ENCODE data around the gene PRR30.
"Not testable (repeated sequence)": the region's sequence is repeated elsewhere in the genome, so short reads cannot be mapped to it uniquely, and the experiment has no call there.

PRR30 gene

DNA sequence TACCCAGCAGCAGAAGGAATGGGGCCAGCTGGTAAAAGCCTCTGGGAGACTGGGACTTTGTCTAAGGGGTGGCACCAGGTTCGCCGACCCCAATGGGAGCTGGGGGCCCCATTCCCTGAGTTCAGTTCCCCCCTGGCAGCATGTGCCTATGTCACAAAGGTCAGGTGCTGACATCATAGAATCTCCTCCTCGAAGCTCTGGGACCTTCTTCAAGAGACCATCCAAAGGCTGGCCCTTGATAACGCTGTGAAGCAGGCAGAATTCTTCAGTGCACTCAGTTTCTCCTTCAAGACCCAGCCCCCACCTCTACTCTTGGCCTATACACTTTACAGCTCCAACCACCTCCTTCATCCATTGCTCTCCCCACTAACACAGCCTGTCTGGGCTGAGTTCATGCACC is at the start of gene PRR30:
Gene PRR30, minus strand, starts transcription at position 101 of the 400 bp plus-strand sequence. CDS start 1,081 bp downstream, outside the sequence.
- no peak for DNase-seq (ENCODE audit: low read depth)

- DNase-seq (ENCODE audit: low read depth) = no peak
Observed at GRCh38 chr2:27186613-27187345, 47.6 kb upstream of the PRR30 start.

DNA sequence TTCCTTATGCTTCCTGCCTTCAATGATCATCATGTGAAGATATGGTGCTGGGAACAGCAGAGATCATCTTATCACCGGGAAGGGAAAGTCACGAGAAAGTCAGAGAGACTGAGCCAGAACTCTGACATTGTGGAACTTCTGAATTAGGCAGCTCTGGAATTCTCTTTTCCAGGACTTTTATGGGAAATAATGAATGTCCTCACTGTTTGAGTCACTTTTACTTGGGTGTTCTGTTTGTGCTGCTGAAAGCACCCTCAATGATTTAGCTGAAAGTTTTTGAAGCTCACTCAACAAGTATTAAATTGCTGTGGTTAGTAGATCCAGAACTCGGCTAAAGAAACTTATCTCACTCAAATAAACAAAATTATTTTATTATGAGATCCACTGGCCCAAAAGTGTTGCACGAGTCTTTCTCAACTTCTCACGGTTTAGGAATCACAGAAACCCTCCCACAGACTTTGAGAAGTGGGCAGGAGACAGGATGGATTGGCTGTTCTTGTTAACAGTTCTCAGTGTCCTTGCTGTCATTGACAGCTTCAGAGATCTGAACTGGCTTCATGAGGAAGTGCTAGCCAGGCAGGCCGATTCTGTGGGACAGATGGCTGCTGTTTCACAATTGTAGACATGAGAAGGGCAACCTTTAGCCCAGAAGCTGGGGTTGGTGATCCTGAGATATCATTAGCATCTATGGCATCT is 46.3 kb upstream of the PRR30 start:
- no peak for DNase-seq (ENCODE audit: low read depth)

GRCh38 chr2:27184115-27184514 is 44.9 kb upstream of the PRR30 start:
- DNase-seq (ENCODE audit: low read depth) = no peak

DNA sequence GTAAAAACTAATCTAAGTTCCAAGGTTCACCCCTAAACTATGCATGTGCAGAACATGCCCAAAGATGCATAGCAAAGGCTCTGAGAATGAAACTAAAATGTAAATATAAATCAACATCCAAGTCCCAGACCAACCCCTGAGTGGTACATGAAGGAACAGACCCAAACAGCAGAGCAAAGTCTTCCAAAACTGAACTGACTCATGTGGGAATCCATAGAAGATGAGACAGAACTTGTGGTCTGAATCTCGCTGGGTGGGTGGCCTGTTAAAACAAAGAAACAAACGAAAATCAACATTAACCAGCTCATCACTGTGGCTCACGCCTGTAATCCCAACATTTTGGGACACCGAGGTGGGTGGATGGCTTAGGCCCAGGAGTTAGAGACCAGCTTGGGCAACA is 43.1 kb upstream of the PRR30 start:
- DNase-seq (ENCODE audit: low read depth) = no peak

DNA sequence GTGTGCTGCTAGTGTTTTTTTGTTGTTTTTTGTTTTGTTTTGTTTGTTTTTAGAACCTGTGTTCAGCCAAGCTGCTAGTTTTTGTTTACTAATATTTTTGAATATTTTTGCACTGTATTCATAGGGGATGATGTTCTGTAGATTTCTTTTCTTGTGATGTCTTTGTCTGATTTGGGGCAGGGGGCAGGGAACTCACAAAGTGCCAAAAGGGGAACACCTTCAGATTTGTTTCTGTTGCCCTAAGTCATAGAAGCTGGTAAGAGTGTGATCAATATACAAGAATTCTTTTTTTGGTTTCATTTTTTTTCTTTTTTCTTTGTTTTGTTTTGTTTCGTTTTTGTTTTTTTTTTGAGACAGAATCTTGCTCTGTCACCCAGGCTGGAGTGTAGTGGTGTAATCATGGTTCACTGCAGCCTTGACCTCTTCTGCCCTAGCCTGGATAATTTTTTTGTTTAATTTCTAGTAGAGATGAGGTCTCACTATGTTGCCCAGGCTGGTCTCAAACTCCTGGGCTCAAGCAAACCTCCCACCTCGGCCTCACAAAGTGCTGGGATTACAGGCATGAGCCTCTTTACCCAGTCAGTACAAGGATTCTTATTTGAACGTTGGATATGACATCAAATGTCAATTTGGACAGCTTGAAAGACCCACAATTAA is 40.3 kb upstream of the PRR30 start:
- no peak for DNase-seq (ENCODE audit: low read depth)

DNA sequence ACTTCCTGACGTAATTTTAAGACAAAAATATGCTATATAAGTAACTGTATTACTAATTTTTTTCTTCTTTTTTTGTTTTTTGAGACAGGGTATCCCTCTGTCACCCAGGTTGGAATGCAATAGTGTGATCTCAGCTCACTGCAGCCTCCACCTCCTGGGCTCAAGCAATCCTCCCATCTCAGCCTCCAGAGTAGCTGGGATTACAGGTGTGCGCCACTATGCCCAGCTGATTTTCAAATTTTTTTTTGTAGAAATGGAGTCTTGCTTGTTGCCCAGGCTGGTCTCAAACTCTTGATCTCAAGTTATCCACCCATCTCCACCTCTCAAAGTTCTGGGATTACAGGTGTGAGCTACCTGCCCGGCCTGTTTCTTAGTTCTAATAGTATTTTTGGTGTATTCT is 39.3 kb upstream of the PRR30 start:
- no peak for DNase-seq (ENCODE audit: low read depth)

GRCh38 chr2:27177441-27178351 is 38.5 kb upstream of the PRR30 start:
- no peak for DNase-seq (ENCODE audit: low read depth)

- not testable (repeated sequence) for DNase-seq (ENCODE audit: low read depth)
Observed at GRCh38 chr2:27175781-27176180, 36.6 kb upstream of the PRR30 start.

- DNase-seq (ENCODE audit: low read depth) = no peak
Observed at GRCh38 chr2:27175330-27175729, 36.1 kb upstream of the PRR30 start.

- no peak for DNase-seq (ENCODE audit: low read depth)
Observed at GRCh38 chr2:27174638-27175037, 35.4 kb upstream of the PRR30 start.

DNA sequence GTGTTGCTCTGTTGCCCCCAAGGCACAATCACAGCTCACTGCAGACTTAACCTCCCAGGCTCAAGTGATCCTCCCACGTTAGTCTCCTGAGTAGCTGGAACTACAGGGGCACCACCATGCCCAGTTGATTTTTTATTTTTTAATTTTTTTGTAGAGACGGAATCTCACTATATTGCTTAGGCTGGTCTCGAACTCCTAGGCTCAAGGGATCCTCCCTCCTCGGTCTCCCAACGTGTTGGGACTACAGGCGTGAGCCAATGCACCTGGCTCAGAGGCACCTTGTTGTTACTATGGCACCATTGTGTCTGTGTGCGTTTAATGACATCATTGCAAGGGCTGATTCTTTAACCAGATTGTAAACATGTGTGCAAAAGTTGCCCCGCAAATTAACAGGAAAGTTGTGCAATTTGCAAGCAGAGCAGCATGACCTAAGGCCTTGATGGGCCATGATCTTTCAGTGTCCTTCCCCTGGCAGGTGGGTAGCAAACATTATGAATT is 32.2 kb upstream of the PRR30 start:
- no peak for DNase-seq (ENCODE audit: low read depth)

DNA sequence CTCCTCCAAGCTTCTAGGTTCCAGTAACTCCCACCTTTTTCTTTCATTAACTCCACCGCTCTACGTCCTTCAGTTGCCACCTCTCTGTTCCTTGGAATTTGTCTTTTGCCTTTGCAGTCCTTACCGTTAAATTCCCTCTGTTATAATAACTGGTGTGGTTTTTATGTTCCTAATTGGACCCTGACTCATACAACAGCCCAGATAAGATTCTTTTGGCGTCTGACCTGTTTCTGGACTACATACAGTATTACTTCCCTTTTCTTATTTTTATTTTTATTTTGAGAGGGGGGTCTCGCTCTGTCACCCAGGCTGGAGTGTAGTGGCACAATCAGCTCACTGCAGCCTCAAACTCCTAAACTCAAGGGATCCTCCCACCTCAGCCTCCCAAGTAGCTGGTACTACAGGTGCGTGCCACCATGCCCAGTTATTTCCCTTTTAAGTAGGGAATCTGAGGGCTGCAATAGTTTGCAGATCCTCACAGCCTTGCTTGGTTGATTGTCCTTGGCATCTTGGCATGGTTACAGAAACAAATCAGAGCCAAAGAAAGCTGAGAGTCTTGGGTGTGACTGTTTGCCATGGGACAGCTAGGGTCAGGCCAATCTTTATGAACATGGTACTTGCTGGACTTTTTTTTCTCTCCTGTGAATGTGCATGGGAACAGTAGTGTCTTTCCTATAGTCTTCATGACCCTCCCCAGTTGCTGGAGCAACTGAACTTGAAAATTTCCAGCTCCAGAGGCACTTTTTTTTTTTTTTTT is 31.5 kb upstream of the PRR30 start:
- DNase-seq (ENCODE audit: low read depth) = no peak

DNA sequence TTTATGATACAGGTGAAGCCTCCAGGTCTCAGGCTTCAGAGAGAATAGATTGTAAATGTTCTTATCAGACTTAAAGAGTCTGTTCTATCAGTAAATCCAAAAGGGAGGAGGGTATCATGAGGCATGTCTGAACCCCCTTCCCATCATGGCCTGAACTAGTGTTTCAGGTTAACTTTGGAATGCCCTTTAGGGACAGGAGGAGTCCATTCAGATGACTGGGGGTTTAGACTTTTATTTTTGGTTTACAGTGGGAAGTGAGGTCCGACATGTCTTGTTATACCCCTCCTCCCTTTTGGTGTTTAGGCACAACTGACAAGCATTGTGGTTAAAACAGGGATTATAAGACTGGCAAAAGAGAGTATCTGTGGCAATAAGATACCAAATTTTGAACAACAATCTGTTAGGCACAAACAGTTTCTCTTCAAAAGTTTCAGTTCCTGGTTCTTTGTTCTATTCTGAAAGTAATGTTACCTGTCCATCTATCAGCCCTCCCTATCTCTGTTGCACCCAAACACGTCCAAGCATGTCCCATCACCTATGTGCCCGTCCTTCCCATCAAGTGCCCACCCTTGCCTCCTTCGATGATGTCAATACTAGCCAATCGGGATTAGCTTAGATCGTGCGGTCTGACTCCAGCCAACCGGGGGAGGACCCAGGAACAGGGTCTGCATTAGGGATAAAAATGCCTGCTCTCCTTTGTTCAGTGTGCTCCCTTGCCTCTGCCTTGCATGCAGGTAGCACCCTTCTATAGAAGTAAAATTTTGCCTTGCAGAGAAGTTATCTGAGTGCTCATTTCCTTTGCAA is 26.0 kb upstream of the PRR30 start:
- DNase-seq (ENCODE audit: low read depth) = no peak

GRCh38 chr2:27162151-27163121 is 23.2 kb upstream of the PRR30 start:
- DNase-seq (ENCODE audit: low read depth) = no peak

DNA sequence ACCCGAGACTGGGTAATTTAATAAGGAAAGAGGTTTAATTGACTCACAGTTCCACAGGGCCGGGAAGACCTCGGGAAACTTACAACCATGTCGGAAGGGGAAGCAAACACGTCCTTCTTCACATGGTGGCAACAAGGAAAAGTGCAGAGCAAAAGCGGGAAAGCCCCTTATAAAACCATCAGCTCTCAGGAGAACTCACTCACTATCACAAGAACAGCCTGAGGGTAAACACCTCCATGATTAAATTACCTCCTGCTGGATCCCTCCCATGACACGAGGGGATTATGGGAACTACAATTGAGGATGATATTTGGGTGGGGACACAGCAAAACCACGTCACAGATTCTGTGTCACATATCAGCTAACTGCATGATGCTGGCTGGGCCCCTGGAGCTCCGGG is 21.0 kb upstream of the PRR30 start:
- DNase-seq (ENCODE audit: low read depth) = no peak

DNA sequence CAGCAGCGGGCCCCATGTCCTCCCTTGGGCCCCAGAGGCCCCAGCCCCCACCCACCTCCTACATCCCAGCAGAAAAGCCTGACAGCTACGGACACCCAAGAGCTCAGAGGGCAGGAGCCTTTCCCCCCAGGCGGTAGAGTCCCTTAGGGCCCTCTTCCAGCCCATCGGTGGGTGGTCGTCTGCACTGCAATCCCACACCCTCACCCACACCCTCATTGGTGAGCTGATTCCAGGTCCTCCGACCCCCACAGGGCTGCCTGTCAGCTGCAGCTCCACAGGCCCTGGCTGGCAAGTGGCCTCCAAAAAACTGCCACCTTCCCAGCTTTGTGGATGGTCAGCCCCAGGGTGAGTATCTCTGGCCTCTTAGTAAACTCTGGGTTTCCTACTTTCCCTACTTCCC is 20.1 kb upstream of the PRR30 start:
- no peak for DNase-seq (ENCODE audit: low read depth)

DNA sequence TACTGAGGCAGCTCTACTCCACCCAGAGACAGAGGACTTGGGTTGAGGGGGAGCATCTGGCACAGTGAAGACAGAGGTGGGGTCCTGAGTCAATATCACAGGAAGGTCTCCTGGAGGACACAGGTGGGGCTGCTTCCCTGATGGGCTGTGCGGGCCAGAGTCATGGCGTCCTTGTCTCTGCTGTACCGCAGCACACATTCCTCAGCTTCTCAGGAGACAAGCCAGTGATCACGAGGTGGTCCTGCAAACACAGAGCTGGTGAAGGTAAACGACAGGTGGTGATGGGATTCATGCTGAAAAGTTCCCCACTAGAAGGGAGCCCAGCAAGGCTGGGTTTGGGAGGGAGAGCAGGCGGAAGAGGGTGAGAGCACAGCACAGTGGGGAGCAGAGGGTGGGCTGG is 19.3 kb upstream of the PRR30 start:
- DNase-seq (ENCODE audit: low read depth) = no peak

DNA sequence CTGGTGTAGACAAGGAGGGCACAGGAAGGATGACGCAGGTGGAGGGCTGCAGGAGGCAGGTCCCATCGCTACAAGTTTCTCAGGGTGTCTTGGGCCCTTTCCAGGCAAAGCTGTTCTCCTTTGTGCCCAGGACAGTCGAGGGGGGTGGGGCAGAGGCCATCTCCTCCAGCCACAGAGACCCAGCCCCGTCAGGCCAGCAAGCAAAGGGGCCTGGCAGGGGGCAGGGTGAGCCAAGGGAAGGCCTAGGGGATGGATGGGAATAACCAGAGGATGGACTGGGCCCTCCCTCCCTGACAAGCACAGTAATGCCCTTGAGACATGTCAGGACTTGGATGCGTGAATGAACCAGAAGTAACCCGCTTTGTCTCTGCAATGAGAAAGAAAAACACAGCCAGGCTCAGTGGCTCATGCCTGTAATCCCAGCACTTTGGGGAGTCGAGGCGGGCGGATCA is 15.9 kb upstream of the PRR30 start:
- DNase-seq (ENCODE audit: low read depth) = no peak
